RWPE2 (cell line): ENCODE data around the gene FUT3.

Experiments used
- ATAC-seq: fragments of 200-7000 bp; cut with Tn5 transposase; 3 replicates; pipeline ENCODE4 v1.9.1; 2021; ENCODE audit warnings: low read depth
- DNase-seq: peaks from one replicate; pipeline ENCODE4 v3.0.0-alpha.2; 2020; ENCODE audit warnings: low spot score
- H3K27ac ChIP-seq: fragments of 450-650 bp; 2 replicates; pipeline ENCODE4 v1.5.1; 2017; ENCODE audit warnings: mild to moderate bottlenecking; ENCODE audit not compliant: poor library complexity, severe bottlenecking
- H3K27me3 ChIP-seq: fragments of 250-450 bp; sonication (Bioruptor Pico); 2 replicates; pipeline ENCODE4 v1.5.1; 2021; ENCODE audit warnings: mild to moderate bottlenecking, moderate library complexity; ENCODE audit not compliant: insufficient read depth, poor library complexity, severe bottlenecking
- H3K36me3 ChIP-seq: fragments of 250-450 bp; sonication (Bioruptor Pico); 2 replicates; pipeline ENCODE4 v1.5.1; 2020; ENCODE audit warnings: low read depth, mild to moderate bottlenecking, moderate library complexity
- H3K4me1 ChIP-seq: fragments of 250-450 bp; sonication (Bioruptor Pico); 2 replicates; pipeline ENCODE4 v1.5.1; 2021; ENCODE audit warnings: mild to moderate bottlenecking, moderate library complexity; ENCODE audit not compliant: insufficient read depth, poor library complexity, severe bottlenecking
- H3K4me3 ChIP-seq: fragments of 250-450 bp; sonication (Bioruptor Pico); 2 replicates; pipeline ENCODE4 v1.5.1; 2021; ENCODE audit warnings: mild to moderate bottlenecking, moderate library complexity; ENCODE audit not compliant: severe bottlenecking
- H3K9me3 ChIP-seq: fragments of 250-450 bp; sonication (Bioruptor Pico); 2 replicates; pipeline ENCODE4 v1.5.1; 2021; ENCODE audit warnings: mild to moderate bottlenecking, moderate library complexity; ENCODE audit not compliant: severe bottlenecking
- TF ChIP-seq, protein P1 (sequence below): fragments of 450-650 bp; IDR thresholded peaks from one replicate; pipeline ENCODE4 v1.5.1; 2017; ENCODE audit warnings: mild to moderate bottlenecking, moderate library complexity; ENCODE audit not compliant: poor library complexity, severe bottlenecking

The FUT3 gene

DNA sequence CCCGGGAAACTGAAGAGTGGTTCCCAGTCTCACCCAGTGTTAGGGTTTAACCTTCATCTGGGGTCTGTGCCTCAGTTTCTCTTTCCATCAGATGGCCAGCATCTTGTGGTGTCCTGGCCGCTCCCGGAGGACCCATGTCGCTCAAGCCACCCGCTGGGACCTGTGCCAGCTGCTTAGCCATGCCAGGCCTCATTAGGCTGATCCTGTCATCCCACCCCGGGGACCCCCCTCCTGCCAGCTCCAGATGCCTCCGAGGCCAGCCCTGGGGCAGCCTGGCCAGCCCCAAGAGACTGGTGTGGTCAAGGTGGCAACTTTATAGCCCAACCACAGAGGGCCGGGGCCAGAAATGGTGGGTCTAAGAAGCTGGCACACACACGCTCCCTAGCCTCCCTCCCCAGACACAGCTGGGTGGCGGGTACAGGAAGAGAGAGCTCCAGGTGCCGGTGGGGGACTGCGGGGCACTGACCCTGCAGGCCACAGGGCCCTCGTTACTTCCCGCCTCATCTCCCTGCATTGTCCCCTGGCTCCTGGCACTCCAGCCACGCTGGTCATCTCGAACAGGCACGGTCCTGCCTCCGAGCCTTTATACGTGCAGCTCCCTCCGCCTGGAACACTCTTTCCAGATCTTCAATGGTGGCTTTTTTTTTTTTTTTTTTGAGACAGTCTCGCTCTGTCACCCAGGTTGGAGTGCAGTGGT is 43.0 kb downstream of the FUT3 start:
- no peak for DNase-seq
- Histone ChIP-seq H3K4me1 (no peaks in the 10 kb centered on the region), H3K4me3 (no peak overlapping the region), H3K36me3 (no peaks in the 10 kb centered on the region), H3K27me3 (peaks cover 12% of the 10 kb centered on the region), H3K9me3 (no peaks in the 10 kb centered on the region), H3K27ac (no peak overlapping the region)
- ATAC-seq: no peak
- TF ChIP-seq, protein P1, sequence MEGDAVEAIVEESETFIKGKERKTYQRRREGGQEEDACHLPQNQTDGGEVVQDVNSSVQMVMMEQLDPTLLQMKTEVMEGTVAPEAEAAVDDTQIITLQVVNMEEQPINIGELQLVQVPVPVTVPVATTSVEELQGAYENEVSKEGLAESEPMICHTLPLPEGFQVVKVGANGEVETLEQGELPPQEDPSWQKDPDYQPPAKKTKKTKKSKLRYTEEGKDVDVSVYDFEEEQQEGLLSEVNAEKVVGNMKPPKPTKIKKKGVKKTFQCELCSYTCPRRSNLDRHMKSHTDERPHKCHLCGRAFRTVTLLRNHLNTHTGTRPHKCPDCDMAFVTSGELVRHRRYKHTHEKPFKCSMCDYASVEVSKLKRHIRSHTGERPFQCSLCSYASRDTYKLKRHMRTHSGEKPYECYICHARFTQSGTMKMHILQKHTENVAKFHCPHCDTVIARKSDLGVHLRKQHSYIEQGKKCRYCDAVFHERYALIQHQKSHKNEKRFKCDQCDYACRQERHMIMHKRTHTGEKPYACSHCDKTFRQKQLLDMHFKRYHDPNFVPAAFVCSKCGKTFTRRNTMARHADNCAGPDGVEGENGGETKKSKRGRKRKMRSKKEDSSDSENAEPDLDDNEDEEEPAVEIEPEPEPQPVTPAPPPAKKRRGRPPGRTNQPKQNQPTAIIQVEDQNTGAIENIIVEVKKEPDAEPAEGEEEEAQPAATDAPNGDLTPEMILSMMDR: no peak

DNA sequence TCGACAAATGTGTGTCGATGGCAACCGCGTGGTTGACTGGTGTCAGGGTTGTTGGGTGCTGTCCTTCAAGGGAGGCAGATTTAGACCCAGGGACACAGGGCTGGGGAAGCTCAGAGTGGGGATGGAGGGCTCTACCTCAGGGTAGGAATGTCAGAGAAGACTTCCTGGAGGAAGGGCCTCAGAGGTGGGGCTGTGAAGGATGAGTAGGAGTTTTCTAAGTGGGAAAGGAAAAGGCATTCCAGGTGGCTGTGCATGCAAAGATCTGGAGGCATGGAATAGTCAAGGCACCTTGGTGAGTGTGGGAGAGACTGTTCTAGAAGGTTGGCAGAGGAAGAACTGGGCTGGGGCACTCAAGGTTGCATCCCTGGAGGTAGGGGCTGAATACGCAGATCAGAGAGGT is 44.3 kb downstream of the FUT3 start:
- no peaks in the 10 kb centered on the region for H3K9me3 ChIP-seq
- TF ChIP-seq, protein P1: no peak
- no peaks in the 10 kb centered on the region for H3K4me1 ChIP-seq
- peaks cover 12% of the 10 kb centered on the region for H3K27me3 ChIP-seq
- DNase-seq: no peak
- ATAC-seq: no peak
- H3K4me3 ChIP-seq: no peak overlapping the region
- H3K36me3 ChIP-seq: no peaks in the 10 kb centered on the region
- no peak overlapping the region for H3K27ac ChIP-seq

DNA sequence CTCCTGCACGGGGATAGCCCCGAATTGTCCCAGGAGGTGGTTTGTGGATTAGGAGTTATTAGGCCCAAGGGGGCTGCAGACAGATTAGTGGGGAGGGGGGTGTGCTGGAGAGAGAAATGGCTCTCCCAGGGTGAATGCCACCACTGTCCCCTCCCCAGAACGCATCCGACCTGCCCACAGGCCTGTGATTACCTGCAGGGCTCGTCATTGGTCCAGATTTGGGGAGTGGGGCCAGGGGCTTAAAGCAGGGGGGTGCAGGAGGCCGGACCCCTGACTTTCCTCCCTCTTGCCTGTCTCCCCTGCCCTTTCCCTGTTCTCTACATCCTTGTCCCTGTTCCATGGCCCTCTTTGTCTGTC is 45.1 kb downstream of the FUT3 start:
- DNase-seq (no peak), ATAC-seq (no peak)
- H3K4me3 ChIP-seq: no peak overlapping the region
- H3K27ac ChIP-seq: no peak overlapping the region
- peaks cover 12% of the 10 kb centered on the region for H3K27me3 ChIP-seq
- no peaks in the 10 kb centered on the region for H3K9me3 ChIP-seq
- TF ChIP-seq, protein P1: peak; percentile 38
- H3K36me3 ChIP-seq: no peaks in the 10 kb centered on the region
- H3K4me1 ChIP-seq: no peaks in the 10 kb centered on the region

DNA sequence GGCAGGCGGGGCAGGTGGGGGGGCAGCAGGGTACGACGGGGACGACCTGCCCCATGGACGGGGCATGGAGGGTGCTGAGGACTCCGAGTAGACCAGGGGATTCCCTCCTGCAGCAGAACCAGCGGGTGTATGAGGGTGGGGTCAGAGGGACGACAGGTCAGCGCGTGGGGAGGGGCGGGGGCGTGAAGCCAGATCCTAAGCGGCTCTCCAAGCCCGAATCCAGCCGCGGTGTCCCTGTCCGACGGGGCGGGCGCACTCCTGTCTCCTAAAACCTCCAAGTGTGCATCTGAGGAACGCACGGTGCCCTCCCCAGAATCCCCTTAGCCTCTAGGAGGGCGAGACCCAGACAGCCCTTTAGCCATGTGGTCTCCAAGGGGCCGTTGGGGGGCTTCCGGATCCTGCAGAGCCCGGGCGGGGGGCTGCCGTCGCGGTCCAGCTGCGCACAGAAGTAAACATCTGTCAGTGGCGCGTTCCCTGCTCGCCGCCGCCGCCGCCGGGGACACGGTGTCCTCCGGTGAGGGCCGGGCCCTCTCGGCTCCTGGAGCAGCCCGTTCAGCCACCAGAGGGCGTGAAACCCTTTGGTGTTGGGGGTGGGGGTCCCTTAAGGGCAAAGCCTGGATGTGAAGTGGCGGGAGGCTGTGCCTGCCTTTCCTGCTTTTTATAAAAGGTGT is 45.7 kb downstream of the FUT3 start:
- Histone ChIP-seq H3K36me3 (no peaks in the 10 kb centered on the region), H3K9me3 (no peaks in the 10 kb centered on the region), H3K27ac (no peak overlapping the region), H3K4me3 (peak overlapping the region; percentile 25), H3K27me3 (peaks cover 12% of the 10 kb centered on the region), H3K4me1 (no peaks in the 10 kb centered on the region)
- no peak for DNase-seq
- TF ChIP-seq, protein P1: peak; percentile 65
- ATAC-seq: peak; percentile 37
